HUDEP-2 (cell line): Measurements from ENCODE around the gene RNF123.
A peak's percentile ranks its signal among the peaks of the same experiment; 100 is the strongest.

Source experiments
- DNase-seq, 76 experiments: peaks; one replicate each; lab custom pipeline; 2025; ENCODE audit not compliant: unreplicated experiment in 76 of 76; lab: John Stamatoyannopoulos, UW

Gene RNF123

DNA sequence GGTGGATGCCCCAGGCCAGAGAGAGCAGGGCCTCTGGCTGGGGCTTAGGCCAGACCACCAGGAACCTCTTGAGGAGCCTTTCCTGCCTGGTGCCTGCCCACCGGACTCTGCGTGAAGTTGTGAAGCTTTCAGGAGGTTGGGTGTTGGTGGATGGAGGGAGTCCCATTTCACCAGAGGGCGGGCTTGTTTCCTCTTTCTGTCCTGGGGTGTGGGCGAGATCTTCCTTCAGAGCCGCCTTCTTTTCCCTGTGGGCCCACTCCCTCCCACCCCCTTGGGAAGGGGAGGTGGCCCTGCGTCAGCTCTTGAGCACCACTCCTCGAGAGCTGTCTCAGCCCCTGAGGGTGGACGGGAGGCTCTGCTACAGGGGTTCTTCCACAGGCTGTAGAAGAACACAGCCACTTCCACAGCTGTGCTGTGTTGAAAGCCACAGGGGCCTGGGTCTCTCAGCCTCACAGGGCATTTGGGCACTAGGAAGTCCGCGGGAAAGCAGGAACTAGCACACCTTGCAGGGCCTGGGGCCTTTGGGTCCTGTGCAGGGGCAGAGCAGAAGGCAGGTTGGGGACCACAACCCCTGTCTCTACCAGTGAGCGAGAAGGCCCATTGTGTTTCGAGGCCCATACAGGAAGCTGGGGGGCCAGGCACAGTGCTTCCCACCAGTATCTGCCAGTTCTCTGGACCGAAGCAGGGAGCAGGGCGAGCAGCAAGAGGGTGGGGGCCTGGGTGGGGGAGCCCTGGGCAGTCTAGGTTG is 28.0 kb downstream of the RNF123 start:
- no peak for DNase-seq

DNA sequence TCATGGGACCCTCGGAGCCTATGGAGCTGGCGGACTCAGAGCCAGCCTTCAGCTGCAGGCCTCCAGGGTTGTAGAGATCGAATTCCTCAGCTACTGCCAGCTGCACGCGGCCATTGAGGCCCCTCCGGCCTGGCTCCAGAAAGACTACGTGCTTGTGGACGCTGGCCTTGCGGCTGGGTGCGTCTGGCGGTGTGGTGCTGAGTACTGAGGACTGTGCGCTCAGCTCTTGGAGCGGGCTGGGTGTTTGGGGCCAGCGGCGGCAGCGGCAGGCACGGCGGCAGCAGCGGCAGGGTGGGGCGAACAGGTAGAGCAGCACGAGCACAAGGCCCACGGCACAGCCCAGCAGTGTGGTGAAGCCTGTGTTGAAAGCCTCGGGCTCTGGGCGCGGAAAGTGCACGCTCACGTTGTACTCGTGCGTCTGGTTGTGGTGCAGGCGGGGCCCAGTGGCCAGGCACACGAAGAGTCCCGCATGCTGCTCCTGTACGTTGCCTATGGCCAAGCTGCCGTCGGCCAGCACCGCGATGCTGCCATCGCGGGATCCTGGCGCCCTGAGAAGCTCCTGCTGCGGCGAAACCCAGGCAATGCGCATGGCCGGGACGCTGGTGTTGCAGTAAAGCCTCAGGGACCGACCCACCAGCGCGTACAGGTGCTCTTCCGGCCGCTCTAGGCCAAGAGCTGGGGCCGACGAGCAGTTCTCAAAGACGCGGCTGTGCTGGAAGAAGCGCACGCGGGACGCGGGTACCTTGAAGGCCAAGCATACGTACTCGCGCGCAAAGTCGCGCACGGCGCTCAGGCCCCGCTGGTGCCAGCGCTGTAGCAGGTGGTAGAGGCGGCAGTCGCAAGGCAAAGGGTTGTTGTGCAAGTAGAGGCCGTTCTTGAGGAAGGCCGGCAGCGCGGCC is 28.9 kb downstream of the RNF123 start:
- no peak for DNase-seq

DNA sequence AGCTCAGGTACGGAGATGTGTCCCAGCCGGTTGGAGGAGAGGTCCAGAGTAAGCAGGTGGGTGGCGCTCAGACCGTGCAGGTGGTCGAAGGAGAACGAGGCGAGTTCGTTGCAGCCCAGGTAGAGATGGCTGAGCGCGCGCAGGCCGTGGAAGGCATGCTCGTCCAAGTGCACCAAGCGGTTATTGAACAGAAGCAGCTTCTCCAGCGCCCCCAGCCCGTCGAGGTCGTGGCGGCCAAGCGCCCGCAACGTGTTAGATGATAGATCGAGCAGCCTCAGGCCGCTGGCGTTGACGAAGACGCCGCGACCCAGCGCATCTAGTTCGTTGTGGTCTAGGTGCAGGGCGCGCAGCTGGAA is 29.5 kb downstream of the RNF123 start:
- DNase-seq = no peak

DNA sequence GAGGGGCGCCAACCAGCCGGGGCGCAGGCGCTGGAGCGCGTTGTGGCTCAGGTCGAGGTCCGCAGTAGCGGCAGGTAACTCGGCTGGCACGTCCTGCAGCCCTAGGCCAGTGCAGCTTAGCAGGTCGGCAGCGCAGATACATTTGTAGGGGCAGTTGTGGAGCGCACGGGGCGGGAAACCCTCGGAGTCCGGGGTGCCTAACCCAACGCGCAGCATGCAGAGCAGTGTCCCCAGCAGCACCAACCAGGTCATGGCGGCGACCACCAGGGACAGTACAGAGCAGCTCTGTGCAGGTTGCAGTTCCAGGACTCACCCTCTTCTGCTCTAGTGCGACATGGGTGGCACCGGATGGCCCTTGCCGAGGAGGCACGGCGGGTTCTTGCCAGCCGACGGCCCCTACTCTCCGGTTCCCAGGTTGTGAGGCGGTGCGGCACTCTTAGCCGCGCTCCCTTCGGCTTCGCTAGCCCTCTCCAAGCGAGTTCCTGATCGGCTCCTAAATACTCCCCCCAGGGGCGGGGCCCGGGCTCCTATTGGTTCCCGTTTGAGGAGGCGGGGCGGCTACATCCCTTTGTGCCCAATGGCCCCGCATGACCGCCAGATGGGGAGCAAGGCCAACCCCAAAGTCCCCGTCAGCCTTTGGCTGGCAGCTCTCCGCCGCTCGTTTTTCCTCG is 30.0 kb downstream of the RNF123 start, which contains the start of gene AMIGO3:
Gene AMIGO3, minus strand, starts transcription at position 471 of the 671 bp plus-strand sequence. Its CDS starts 219 bp downstream, at position 252.
- DNase-seq = peak in 68 of 76 experiments; percentile 14 to 97 (median 82)

DNA sequence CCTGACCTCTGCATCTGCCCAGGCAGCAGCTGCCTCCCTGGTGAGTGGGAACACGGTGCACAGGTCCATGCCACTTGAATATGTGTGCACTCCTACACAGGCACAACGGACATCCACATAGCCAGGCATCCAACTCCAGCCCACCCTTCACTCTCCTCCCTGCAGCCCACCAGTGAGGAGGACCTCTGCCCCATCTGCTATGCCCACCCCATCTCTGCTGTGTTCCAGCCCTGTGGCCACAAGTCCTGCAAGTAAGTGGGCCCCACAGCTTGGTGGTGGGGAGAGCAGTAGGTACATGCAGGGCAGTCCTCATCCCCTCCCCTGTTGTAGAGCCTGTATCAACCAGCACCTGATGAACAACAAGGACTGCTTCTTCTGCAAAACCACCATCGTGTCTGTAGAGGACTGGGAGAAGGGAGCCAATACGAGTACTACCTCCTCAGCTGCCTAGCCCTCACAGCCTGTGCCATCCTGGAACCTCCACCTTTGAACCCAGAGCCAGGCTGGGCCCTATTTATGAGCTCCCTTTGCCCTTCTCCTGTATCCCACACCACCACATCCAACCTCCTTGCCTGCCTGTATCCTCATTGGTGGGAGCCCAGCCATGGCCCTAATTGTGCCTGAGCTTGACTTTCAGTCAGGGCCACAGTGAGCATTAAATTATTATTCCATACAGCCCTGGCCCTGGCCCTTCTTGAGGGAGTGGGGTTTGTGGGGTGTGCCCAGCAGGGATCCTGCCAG is 31.7 kb downstream of the RNF123 start:
- peak in 2 of 76 experiments; percentile 2 to 3 for DNase-seq

DNA sequence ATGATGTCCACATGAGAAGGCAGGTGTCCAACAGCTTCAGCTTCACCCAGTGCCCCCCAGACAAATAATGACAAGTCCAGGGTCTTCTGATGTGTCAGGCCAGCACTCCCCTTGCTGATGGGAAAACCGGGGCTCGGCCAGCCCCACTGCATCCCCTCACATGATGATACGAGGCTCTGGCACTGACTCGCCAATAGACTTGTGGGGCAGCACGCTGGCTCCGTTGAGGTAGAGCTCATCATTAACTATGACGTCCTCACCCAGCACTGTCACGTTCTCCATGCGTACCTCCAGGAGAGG is 32.2 kb downstream of the RNF123 start:
- no peak for DNase-seq

DNA sequence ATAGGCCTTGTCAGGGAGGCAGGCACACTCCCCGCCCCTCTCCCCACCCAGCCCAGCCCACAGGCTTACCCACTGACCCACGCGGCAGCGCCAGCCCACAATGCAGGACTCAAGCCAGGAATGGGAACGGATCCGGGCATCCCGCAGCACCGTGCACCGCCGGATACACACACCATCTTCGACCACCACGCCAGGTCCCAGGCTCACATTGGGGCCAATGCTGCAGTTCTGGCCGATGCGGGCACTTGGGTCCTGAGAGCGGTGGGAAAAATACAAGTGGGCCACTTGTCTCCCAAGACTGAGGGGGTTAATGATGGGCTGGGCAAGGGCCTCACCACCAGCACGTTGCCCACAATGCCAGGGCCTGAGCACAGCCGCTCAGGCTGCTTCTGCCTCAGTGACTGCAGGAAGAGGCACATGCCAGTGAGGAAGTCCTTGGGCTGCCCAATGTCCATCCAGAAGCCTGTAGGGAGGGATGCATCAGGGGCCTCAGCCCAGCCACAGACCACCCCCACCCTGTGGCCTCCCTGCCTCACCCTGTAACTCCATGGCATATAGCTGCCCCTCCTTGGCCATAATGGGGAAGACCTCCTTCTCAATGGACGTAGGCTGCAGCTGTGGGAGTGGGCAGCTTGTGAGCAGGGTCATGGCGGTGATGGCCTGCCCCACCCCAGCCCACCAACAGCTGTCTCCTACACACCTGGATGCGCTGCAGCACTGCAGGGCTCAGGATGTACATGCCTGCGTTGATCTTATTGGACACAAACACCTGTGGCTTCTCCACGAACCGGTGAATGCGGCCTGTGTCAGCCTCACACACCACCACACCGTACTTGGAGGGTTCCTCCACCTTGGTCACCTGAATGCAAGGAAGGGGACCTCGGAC is 32.8 kb downstream of the RNF123 start:
- DNase-seq = no peak

DNA sequence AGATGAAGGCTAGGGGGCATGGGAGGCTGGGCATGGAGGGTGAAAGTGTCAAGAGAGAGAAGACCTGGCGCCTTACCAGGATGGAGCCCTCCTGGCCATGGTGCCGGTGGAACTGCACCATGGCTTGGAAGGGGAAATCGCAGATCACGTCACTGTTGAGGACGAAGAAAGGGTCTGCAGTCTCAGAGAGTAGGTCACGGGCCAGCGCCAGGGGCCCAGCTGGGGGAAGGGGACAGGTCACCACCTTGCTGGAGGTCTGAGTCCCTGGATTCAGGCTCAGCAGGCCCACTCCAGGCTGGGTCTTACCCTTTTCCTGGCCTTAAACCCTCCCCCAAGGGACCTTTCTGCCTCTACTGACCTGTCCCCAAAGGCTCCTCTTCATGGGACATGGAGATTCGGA is 33.5 kb downstream of the RNF123 start:
- DNase-seq = no peak

DNA sequence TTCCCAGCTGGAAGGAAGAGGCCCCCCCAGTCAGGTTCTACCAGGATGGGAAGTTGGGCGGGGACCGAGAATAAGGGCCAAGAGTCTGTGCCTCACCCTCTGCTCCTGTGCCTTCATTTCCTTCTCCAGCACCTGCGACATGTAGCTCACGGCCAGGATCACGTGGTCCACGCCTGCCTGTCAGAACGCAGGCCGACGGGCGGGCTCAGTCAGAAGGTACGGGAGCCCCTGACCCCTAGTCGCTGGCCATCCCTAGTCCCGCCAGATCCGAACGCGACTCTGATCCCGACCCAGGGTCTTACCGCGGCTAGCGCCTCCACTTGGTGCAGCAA is 33.9 kb downstream of the RNF123 start:
- DNase-seq = peak in 43 of 76 experiments; percentile 7 to 55 (median 33)

DNA sequence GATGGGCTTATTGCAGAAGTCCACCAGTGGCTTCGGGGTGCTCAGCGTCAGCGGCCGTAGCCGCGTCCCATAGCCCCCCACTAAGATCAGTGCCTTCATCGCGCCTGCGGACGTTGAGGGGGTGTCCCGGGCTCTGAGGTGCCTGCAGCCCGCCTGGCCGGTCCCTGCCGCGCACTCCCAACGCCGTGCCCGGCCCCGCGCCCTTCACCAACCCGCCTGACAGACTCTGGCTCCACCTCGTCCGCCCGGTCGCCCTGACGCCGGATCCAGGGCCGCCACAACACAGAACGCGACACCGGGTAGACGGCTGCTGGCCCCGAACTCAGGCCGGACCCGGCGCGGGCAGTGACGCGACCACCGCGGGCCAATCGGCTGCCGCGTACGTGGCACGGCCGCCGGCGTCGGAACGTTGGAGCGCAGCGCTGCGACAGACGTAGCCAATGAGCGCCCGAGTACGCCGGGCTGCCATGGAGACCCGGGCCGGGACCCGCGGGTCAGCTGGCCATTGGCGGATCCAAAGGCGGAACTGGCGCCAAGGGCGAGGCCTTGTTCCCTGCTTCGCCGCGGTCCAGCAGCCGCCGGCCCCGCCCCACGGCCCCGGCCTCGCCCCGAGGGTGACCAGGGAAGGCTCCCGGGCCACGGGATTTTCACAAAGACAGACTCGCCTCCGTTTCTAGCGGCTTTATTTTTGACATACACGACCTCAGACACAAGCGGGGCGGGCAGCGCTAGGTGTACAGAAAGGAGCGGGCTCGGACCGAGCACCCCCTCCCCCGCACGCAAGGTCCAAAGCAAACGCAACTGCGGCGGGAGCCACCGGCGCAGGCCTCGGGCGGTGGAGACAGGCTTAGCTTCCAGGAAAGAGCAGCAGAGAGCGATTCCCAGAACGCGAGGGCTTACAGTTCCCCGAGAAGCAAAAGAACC is 34.5 kb downstream of the RNF123 start, which contains the start of gene GMPPB:
Gene GMPPB, minus strand, starts transcription at position 324 of the 924 bp plus-strand sequence. Its CDS starts 225 bp downstream, at position 99.
- DNase-seq = peak in 75 of 76 experiments; percentile 27 to 97 (median 93)

DNA sequence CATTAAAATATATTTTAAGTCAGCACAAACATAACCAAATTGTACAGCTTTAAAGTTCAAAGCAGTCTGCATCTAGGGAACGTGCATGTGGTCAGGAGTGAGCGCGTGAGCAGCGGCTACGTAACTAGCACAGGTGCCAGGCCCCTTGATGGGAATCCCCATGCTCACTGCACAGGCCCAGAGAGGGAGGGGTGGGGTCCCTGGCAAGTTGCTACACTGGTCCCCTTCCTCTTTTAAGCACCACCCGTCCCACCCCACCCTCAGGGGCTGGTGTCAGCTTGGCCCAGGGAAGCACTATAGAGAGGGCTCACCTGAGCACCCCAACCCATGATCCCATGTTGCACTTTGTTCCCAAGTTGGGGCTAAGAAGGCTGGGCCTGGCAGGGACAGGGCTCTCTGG is 35.2 kb downstream of the RNF123 start:
- no peak for DNase-seq

DNA sequence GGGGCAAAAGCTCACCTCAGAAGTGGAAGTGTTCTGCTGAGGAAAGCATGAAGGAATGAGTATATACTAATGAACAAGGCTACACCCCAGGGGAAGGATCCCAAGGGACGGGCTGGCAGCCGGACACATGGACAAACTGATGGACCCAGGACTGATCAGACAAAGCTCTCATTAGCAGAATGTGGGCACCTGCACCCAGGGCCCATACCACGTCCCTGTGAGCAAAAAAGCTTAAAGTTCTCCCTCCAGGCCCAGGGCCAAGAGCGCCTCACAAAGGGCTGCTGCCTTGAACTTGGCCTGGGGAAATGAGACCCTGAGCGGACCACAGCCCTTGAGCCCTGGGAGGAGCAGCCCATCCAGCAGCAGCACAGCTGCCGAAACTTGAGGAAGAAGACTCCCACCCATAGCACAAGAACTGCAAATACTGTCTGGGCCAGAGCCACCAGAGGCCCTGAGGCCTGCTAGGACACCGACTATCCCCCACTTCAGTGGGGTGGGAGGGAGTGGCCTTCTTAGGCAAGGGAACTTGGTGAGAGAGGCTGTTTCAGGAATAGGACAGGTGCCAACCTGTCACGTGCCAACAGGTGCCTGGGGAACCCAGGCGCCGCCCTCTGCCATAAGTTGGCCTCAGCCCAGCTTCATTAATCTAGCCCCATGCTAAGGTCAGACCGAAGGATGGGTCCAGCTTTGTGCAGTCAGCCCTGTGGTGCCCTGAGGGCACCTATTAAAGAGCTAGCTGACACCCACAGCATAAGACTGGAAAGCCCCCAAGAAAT is 36.7 kb downstream of the RNF123 start:
- DNase-seq = peak in 1 of 76 experiments; percentile 14

DNA sequence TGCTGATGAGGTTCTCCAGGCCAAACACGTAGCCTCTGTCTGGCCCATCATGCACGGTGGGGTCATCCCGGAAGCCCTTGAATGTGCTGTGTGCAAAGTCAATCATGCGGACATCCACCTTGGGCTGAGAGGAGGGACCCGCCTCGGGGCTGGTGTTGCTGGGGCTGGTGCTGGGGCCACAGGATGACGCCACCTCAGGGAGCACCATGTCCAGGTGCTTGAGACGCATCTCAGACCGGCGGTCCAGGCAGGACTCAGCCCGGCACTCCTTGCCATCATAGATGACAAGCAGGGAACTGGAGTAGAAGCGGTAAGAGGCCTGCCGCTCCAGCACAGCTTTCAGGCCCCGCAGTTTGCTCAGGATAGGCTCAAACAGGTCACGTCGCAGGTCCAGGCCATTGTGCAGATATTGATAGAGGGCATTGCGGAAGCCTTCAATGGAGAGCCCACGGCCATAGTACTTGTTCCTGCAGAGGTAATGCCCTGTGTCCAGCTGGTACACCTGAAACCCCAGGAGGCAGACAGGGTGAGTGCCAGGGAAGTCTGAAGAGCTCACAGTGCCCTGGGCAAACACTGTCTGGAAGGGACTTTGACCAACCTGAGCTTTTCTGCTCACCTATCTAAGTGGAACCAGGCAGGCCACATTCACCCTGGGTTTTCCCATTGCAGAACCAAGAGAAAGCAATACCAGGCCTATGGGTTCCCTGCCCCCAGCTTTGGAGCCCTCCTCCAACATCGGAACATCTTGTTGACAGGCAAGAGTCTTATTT is 38.0 kb downstream of the RNF123 start:
- no peak for DNase-seq

DNA sequence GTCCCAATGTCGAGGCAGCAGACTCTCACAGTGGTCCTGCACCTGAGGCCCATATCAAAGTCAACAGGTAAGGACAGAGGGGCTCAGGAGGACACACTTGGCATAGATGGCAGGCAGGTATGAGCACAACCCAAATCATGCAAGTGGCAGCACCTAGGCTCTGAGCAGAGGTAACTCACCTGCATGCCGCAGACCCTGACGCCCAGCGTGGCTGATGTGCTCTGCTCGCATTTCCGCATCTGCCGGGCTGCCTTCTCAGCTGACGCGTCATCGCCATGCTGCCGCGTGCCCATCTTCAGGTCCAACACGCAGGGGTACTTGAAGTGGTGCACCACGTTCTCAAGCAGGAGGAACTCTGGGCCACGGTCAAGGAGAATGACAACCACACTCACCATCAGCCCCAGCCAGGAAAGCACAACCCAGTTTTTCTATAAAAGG is 38.6 kb downstream of the RNF123 start:
- no peak for DNase-seq

DNA sequence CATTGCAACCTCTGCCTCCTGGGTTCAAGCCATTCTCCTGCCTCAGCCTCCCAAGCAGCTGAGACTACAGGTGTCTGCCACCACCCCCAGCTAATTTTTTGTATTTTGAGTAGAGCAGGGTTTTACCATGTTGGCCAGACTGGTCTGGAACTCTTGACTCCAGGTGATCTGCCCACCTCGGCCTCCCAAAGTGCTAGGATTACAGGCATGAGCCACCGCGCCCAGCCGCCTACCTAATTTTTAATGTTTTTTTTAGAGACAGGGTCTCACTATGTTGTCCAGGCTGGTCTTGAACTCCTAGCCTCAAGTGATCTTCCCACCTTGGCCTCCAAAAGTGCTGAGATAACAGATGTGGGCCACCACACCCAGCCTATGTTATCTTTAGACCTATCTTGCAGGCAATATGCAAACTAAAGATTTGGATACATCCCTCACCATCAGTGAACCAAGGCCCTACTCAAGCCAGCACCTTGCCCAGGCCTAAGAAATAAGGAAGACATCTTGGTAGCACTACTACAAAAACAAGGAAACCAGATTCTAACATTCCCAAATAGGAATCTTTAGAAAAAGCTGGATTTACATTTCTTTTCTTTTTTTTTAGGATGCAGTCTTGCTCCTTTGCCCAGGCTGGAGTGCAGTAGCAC is 40.7 kb downstream of the RNF123 start:
- DNase-seq = peak in 5 of 76 experiments; percentile 1 to 24 (median 13)

DNA sequence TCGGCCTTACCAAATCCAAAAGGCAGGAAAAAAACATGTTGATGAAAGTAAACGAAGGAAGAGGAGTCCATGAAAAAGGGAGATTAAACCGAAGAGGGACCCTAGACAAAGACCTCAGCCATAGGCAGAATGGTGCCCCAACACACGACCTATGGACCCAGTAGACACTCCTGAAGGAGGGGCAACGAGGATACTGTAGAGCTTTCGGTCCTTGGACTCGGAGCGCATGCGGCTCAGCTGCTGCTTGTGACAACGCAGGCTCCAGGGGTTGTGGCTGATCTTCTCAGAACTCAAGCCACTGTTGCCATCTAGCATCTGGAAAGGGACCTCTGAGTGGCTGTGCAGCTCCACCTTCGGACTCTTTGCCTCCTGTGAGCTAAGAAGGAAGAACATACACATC is 43.2 kb downstream of the RNF123 start:
- no peak for DNase-seq

DNA sequence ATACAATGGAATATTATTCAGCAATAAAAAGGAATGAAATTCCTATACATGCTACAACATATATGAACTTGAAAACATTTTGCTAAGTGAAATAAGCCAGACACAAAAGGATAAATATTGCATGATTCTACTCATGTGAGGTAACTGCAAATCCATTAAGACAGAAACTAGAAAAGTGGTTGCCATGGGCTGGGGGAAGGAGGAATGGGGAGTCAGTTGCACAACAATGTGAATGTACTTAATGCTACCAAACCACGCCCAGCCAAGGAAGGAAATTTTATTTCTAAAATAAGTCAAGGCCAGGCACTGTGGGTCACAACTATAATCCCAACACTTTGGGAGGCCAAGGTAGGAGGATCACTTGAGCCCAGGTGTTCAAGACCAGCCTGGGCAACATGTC is 44.2 kb downstream of the RNF123 start:
- no peak for DNase-seq
